Astrocyte of the spinal cord (primary cell): ENCODE data around the gene ANAPC1.
"Not testable (repeated sequence)": the region's sequence is repeated elsewhere in the genome, so short reads cannot be mapped to it uniquely, and the experiment has no call there.

ENCODE experiments used
- DNase-seq: peaks from one replicate; pipeline ENCODE4 v3.0.0; 2011; ENCODE audit warnings: low read depth, low spot score
- H3K4me3 ChIP-seq: 2 replicates; pipeline ENCODE4 v1.5.1; 2011; ENCODE audit warnings: low read depth, mild to moderate bottlenecking, low read length, moderate library complexity
- in situ Hi-C: cut with HindIII; loops from 2 replicates; pipeline ENCODE4 v1.10.0; 2017; ENCODE audit warnings: low sequenced_read_pairs
- TF ChIP-seq, protein P1 (sequence below): IDR thresholded peaks from 2 replicates; pipeline ENCODE4 v1.5.1; 2012; ENCODE audit warnings: low read depth, mild to moderate bottlenecking, low read length, inconsistent platforms

The ANAPC1 gene

DNA sequence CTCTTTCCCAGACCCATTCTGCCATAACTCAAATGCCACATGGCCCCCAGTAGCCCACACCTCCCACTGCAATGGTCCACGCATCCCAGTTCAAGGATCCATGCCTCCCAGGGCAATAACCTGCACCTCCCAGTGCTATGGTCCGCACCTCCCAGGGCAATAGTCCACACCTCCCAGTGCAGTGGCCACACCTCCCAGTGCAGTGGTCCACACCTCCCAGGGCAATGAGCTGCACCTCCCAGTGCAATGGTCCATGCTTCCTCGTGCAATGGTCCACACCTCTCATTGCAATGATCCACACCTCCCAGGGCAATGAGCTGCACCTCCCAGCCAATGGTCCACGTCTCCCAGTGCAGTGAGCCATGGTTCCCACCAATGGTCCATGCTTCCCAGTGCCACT lies 135.6 kb downstream of the ANAPC1 start:
- H3K4me3 ChIP-seq, in situ Hi-C loops, DNase-seq: not testable (repeated sequence)

DNA sequence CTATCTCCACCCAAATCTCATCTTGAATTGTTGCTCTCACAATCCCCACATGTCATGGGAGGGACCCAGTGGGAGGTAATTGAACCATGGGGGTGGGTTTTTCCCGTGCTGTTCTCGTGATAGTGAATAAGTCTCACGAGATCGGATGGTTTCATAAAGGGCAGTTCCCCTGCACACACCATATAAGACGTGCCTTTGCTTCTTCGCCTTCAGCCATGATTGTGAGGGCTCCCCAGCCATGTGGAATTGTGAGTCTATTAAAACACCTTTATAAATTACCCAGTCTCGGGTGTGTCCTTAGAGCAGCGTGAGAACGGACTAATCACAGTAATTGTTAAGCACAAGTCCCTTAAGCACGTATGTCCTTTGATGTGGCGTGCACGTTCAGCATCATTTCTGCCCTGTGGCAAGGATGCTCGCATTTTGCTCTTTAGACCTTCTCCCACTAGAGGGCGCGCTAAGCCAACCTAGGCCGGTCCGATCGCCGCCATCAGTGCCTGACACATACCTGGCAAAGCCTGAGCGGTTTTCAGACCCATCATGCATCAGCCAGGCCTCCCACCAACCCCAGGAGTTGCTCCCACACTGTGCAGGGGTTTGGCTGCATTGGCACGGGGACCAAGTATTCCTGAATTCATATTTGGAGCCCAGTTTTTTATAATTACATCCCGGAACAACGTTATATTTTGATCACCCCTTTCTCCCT lies 136.4 kb downstream of the ANAPC1 start:
- TF ChIP-seq, protein P1, sequence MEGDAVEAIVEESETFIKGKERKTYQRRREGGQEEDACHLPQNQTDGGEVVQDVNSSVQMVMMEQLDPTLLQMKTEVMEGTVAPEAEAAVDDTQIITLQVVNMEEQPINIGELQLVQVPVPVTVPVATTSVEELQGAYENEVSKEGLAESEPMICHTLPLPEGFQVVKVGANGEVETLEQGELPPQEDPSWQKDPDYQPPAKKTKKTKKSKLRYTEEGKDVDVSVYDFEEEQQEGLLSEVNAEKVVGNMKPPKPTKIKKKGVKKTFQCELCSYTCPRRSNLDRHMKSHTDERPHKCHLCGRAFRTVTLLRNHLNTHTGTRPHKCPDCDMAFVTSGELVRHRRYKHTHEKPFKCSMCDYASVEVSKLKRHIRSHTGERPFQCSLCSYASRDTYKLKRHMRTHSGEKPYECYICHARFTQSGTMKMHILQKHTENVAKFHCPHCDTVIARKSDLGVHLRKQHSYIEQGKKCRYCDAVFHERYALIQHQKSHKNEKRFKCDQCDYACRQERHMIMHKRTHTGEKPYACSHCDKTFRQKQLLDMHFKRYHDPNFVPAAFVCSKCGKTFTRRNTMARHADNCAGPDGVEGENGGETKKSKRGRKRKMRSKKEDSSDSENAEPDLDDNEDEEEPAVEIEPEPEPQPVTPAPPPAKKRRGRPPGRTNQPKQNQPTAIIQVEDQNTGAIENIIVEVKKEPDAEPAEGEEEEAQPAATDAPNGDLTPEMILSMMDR: peak; percentile 30
- DNase-seq, in situ Hi-C loops, H3K4me3 ChIP-seq: not testable (repeated sequence)

DNA sequence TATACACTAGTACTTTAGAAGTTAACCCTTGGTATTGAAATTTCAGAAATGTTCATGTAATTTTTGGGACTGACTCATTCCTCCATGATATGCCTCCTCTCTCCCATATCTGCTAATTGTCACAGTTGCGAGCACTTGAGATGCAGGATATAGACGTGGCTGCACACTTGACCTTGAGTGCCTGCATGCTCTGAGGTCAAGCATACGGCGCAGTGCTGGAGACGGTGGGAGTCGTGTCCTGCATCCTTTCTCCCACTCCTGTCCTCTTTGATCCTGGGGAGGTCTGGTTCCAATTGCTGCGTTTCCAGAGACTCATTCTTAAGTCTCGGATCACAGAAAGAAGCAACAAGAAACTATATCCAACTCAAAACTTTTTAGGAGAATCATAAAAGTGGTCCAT lies 139.2 kb downstream of the ANAPC1 start:
- H3K4me3 ChIP-seq, DNase-seq, in situ Hi-C loops: not testable (repeated sequence)

DNA sequence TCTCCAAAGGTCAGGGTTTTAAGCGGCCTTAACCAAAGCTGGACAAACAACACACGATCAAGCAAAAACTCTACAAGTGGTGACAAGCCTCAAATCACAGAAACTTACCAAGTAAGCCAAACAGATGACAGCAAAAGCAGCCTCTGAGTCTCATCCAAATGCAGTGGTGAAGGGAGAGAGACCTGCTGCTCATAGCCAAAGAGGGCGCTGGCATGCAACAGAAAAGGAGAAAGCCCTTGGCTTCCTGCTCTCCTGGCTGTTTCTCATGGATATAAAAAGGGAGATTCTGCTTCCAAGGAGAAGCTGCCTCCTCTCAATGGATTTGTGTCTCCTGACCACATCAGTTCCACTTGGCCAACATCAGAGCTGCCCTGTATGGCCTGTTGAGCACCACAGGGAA lies 142.5 kb downstream of the ANAPC1 start:
- in situ Hi-C loops, DNase-seq, H3K4me3 ChIP-seq: not testable (repeated sequence)

DNA sequence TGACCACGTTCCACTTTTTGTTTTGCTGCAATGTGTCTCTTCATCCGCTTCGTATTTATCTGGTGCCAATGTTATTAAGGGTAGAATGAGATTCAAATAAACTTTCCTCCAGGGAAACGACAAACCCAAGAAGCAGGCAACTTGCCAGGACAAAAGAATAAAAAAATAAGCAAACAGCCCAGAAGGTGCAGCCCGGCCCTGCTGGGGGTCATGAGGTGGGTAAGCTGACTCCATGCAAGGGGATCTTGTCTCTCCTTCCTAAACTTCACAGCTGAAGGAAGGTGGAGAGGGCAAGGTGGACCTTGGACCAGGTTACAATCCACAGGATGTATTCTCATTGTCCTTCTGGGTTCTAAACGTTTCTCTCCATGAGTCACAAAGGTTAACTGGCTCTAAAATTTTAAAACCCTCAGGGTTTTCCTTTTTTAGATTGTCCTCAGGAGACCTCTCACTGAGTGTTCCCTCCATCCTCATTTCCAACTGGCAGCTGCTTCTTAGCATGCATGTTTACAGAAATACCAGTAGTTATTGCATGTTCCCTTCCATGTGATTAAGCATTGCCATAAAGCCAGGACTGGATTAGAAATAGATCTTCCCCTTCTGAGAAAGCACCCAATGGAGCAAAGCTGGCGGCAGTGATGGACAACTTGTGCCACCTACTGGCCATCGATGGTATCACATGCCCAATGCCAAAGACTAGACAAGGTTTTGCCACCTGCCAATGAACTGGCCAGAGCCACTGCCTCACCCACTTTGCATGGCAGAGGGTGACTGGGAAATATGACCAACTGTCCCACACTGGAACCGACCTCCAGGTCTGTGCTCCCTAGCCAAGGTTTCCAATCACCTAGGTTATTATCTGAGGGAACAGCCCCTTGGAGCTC lies 147.9 kb downstream of the ANAPC1 start:
- in situ Hi-C loops, H3K4me3 ChIP-seq: not testable (repeated sequence)
- DNase-seq: peak; percentile 61
- TF ChIP-seq, protein P1: peak; percentile 26

DNA sequence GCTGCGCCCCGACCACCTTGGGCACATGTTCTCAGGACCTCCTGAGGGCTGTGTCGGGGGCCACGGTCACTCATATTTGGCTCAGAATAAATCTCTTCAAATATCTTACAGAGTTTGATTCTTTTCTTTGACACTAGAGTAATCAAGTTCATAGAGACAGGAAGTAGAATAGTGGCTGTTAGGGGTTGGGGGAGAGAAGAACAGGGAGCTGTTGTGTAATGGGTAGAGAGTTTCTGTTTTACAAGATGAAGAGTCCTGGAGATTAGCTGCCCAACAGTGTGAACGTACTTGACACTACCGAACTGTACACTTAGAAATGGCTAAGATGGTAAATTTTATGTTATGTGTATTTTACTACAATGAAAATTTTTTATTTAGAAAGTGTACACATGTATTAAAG lies 148.6 kb downstream of the ANAPC1 start:
- H3K4me3 ChIP-seq, DNase-seq, in situ Hi-C loops: not testable (repeated sequence)

DNA sequence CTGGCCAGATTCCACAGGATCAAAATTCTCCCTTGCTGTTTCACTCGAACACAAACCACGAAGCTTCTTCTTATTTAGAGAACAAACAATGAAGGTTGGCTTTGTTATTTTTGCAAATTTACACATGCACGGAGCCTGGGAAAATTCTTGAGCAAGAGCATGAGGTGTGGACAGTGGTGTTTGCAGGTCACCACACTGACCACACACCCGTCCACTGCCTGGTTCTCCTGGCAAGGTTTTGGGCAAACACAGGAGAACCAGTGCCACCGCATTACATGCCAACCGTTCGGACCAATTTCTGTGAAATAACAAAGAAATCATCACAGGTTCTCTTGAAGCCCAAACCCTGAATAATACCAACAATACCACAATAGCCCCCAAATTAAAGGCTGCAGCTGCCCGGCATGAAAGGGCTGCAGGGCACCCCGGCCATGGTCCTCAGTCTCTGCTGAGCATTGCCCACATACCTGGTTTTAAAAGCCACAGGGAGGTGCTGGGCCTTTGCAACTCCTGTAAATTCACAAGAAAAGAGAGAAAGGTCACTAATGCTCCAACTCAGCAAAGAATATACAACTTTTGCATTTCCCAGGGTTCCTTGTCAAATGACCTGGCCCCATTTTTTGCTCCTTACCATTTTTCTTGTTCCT lies 154.1 kb downstream of the ANAPC1 start:
- DNase-seq, H3K4me3 ChIP-seq, in situ Hi-C loops: not testable (repeated sequence)

DNA sequence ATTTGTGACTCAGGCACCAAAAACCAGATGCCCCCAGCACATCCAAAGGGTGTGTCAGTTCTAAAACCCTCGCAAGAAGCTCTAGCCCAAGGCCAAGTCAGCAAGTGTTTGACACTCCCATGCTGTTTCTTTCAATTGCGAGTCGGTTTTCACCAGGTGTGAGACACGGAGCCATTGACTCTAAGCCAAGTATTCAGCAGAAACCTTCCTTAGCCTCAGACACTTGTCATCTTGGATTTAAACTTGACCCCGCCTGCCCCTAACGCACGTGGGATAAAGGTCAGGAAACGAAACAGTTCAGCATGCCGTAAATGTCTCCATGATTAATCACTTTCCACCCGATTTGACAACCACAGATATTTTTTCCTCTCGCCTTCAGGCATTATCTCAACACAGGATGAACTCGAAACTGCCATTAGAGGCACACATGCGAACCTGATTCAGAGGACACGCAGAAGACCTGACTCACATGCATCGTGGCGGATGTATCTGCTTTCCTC lies 156.3 kb downstream of the ANAPC1 start:
- DNase-seq, in situ Hi-C loops, H3K4me3 ChIP-seq: not testable (repeated sequence)

DNA sequence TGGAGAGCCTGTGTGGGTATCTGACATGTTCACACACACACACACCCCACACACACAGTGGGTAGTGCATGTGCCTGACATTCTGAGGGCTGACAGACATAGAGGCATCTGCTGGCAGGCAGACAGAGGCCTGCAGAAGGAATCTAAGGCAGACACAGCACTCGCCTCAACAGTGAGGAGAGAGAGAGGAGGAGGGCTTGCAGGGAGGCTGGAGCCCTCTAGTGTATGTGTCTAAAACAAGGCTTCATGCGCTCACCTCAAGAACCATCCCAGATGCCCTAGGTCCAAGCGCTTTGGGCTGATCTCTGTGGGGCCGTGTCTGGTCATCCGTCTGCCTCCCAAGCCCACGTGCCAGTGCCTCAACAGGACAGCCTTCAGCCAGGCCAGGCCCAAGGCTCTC lies 158.3 kb downstream of the ANAPC1 start:
- not testable (repeated sequence) for H3K4me3 ChIP-seq

DNA sequence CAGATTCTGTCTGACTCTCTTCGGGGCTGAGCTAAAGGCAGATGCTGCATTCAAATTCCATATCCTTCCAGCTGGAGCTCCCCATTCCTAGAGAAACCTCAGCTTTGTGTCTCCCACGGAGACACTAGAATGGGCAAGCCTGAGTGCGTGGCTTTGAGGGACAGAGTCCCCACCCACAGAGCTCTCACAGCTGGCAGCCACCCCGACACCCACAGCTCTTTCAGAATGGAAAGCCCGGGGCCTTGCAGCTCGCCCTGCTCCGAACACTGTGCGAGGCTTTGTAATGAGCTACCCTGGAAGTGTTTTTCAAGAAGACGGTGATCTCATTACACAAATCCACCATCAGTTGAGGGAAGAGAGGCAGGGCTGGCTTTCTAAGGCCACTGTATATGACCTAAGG lies 164.4 kb downstream of the ANAPC1 start:
- DNase-seq, in situ Hi-C loops, H3K4me3 ChIP-seq: not testable (repeated sequence)

More for the DNA sequence above, 158.3 kb downstream of the ANAPC1 start:
- in situ Hi-C loops: not testable (repeated sequence)
- DNase-seq: peak; percentile 43
- TF ChIP-seq, protein P1: peak; percentile 43
